Dedifferentiated amniotic fluid mesenchymal stem cell (primary cell): ENCODE measurements around the gene RFTN2.

ENCODE experiments used
- DNase-seq: peaks from one replicate; pipeline ENCODE4 v3.0.0-alpha.2; 2016; ENCODE audit errors: extremely low spot score

Gene RFTN2

DNA sequence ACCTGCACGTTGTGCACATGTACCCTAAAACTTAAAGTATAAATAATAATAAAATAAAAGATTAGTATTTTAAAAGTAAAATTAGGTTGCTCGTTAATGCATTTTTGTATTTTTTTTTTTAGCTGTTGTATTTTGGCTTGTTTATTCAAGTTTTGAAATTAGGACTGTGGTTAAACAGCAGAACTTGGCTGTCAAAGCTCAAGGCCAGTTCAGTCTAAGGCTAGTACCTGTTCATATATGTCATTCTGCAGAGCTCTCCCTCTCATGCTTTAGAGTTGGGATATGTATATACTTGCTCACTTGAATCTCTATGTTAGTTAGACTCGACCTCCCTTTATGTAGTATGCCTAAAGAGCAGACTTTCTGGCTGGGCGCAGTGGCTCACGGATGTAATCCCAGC lies 126.8 kb downstream of the RFTN2 start:
- DNase-seq, result no peak

DNA sequence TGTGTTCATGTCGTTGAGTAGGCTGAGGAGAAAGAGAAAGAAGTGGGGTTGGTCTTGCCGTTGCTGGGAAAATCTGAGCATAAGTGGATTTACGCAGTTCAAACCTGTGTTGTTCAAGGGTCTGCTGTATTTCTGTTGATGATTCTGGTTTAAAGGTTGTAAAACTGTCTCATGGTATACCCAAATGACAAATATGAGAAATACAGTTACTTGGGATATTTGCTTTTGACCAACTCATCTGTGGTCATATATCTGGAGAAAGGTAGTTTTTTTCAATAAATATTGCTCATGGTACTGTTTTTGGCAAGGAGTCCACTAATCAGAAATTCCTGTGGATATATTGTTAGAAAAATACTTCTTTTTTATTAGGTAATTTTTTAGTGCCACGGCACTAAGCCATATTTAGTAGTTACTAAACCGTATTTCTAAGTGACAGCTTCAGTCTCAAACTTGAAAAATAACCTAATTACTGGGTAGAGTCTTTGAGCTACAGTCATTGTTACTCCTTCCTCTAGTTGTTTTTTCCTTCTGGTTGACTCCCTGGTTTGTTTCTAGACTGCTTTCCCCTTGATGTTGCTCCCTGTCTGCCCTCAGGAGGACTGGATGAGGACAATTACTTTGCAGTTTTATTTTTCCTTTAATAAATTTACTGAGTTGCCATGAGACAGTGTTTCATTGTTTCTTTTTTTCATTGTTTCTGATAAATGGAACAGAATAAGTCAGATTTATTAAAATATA lies 128.1 kb downstream of the RFTN2 start:
- no peak for DNase-seq

DNA sequence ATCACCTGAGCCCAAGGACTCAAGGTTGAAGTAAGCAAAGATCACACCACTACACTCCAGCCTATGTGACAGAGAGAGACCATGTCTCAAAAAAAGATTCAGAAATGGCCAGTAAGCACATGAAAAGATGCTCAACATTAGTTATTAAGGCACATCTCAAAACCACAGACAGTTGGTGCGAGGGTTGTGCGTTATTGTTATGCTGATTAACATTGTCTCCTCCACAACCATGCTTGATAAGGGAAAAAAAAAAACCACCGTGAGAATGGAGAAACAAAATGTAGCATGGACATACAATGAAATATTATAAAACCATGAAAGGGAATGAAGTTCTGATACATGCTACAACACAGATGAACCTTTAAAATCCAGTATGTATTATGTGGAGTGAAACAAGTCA lies 132.2 kb downstream of the RFTN2 start:
- DNase-seq, result no peak

DNA sequence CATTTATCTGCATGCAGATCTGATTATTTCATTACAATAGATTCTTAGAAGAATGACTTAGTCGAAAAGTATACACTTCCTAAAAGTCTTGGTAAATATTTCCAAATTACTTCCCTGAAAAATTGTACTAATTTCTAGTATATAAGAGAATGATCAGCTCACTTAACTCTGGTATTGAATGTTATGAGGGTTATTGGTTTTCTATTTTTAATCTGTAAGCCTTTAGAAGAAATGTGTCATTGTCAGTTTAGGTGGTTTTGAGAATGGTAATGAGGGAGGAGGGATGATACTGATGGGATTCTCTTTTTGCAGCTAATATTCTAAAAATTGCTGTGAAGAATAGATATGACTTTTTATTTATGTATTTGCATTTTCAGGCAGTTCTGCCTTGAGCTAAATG lies 135.7 kb downstream of the RFTN2 start:
- no peak for DNase-seq

DNA sequence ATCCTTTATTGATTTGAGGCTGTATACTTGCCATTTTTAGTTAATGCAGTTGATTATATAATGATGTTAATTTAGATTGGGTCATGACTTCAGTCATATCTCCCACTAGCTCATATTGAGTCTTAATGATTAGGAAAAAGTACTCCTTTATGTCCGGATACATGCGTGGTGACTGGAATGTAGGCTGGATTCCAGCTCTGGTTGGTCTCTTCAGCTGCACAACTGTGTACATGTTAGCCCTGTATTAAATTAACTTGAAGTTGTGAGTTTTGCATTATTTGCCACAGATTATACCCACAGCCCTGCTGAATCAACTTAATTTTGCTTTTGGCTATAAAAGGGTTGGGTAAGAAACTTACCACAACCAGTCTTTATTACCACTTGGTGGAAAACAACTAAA lies 137.0 kb downstream of the RFTN2 start:
- DNase-seq, result no peak
